Activated CD4-positive, alpha-beta T cell treated with anti-CD3 and anti-CD28 coated beads for 36 hours (primary cell): ENCODE data around the gene HIVEP3. TPM values are rescaled to one million over a fixed set of nuclear protein-coding genes. Genes with fewer than 3 reads are reported as not detected.

Experiments
- ATAC-seq: fragments of 200-7000 bp; cut with Tn5 transposase; one replicate; pipeline ENCODE4 v1.10.0; 2021; ENCODE audit warnings: mild to moderate bottlenecking, moderate library complexity
- CTCF ChIA-PET: fragments of 350-600 bp; sonication (Branson Sonifier 250); formaldehyde crosslinking; loops from one replicate; lab custom pipeline; 2021; ENCODE audit warnings: antibody characterized with exemption; lab: Charles Lee
- POLR2A ChIA-PET: fragments of 350-600 bp; sonication (Branson Sonifier 250); formaldehyde crosslinking; loops from one replicate; lab custom pipeline; 2021; ENCODE audit warnings: antibody characterized with exemption, inconsistent platforms; lab: Charles Lee
- DNase-seq: peaks from one replicate; pipeline ENCODE4 v3.0.0-alpha.2; 2020
- H3K27ac Mint-ChIP-seq: one replicate; pipeline ENCODE4 v1.8.0; 2021; ENCODE audit warnings: mixed read lengths
- H3K27me3 Mint-ChIP-seq: one replicate; pipeline ENCODE4 v1.8.0; 2021; ENCODE audit warnings: mixed read lengths
- H3K36me3 Mint-ChIP-seq: one replicate; pipeline ENCODE4 v1.8.0; 2021; ENCODE audit warnings: low read depth, mixed read lengths
- H3K4me1 Mint-ChIP-seq: one replicate; pipeline ENCODE4 v1.8.0; 2021; ENCODE audit warnings: mixed read lengths
- H3K4me3 Mint-ChIP-seq: one replicate; pipeline ENCODE4 v1.8.0; 2021; ENCODE audit warnings: mild to moderate bottlenecking, moderate library complexity, mixed read lengths
- H3K9me3 Mint-ChIP-seq: one replicate; pipeline ENCODE4 v1.8.0; 2021; ENCODE audit warnings: low read depth, mixed read lengths
- intact Hi-C, 2 experiments: fragments of 100-400 bp; cut with DNase I in 1 of 2; cut with micrococcal nuclease in 1 of 2; formaldehyde crosslinking; loops; one replicate each; pipeline versions ENCODE4 v1.14.2 to v1.15.1; 2022 to 2024; cut with DNase I, micrococcal nuclease
- total RNA-seq, 2 experiments: library from RNA; stranded (reverse); gene quantifications; one replicate each; pipeline ENCODE4 v1.2.3, GENCODE V29; 2021

Gene HIVEP3
- total RNA-seq, 2 experiments from 2014 or later, result 29.4 to 39.6 TPM

DNA sequence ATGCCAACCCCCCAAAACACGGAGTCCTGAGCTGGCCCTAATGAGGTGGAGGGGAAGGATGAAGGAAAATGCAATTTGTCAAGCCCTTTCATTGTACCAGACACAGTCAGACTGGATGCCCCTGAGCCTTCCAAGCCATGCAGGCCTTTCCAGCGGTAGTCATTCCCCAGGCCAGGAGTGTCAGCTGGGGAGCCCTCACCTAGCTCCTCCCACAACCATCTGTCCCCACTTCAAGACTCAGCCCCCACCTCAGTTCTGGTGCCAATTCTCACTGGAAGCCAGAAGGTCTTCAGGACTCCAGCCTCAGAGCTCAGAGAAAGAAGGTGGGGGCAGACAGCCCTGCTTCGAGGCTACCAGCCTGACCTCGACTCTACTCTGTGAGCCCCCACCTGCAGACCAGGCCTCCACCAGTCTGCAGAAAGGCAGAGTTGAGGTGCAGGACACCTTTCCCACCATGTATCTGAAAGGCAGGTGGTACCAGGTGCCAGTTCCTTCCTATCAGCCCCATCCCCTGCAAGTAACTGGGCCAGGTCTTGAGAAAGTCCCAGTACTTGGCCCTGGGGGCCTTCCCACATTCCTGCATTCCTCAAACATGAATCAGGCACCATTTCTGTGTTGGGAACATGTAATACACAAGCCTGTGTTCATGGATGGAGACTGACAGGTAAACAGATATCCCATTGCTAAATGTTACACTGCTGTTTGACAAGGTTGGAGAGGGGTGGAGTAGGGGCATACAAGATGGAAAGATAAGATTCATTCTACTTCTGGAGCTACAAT, 253.7 kb downstream of the HIVEP3 start:
- ATAC-seq (no peak), DNase-seq (no peak)
- no peak overlapping the region for H3K4me3 Mint-ChIP-seq
- no peaks in the 10 kb centered on the region for H3K27me3 Mint-ChIP-seq
- ChIA-PET POLR2A (no interaction called here), CTCF (interaction anchor here (0.6 to 1.2 kb wide), 4 partner anchors 12 to 119 kb away, joined by 3 to 6 read pairs (median 4); no protein-coding TSS in a partner anchor)
- H3K4me1 Mint-ChIP-seq, result peaks cover 79% of the 10 kb centered on the region
- intact Hi-C loops, result loop anchor here (5.0 to 10.0 kb wide), 6 partner anchors 38 to 1020 kb away; partner anchors contain the start of genes HIVEP3 (in 1 of the 2) and YBX1 (in 1 of the 2)
- peaks cover 11% of the 10 kb centered on the region for H3K36me3 Mint-ChIP-seq
- H3K9me3 Mint-ChIP-seq, result no peaks in the 10 kb centered on the region
- H3K27ac Mint-ChIP-seq, result peak overlapping the region; percentile 39

DNA sequence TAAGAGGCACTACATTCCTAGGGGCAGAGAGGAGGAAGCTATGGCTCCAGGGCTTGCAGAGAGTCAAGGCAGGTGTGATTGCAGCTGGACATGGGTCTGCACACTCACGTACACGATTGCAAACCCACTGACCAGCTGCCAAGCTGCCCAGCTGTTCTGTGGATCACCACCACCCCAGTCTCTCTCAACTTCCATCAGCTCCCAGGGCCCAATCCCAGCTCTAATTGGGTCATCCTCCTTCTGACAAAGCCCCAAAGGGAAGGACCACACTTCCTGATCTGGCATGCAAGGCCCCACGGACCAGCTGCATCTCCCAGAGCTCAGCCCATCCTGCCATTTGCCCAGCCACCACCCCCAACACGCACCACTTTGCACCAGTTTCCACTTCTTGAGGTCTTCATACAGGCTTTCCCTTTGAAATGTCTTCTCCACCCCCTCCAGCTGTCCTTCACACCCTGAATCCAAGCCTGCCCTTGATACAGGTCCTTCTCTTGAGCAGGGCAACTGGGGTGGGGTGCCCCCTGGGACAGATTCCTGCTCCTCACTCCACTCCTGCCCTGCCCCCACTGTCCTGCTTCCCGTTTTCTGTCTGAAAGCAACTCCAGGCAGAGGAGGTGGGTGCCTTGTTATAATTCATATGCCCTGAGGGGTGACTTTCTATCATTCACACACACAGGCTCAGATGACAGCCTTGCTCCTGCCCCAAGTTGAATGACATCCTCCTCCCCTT, 254.9 kb downstream of the HIVEP3 start:
- Mint-ChIP-seq H3K27ac (peak overlapping the region; percentile 69), H3K9me3 (no peaks in the 10 kb centered on the region), H3K36me3 (peaks cover 23% of the 10 kb centered on the region), H3K4me3 (peak overlapping the region; percentile 67), H3K4me1 (peaks cover 79% of the 10 kb centered on the region), H3K27me3 (no peaks in the 10 kb centered on the region)
- ChIA-PET POLR2A (interaction anchor here (1.2 kb wide), 1 partner anchor 11 kb away, joined by 4 read pairs; no protein-coding TSS in a partner anchor), CTCF (interaction anchor here (0.8 to 2.1 kb wide), 7 partner anchors 8 to 84 kb away, joined by 3 to 9 read pairs (median 4); no protein-coding TSS in a partner anchor)
- ATAC-seq (no peak), DNase-seq (no peak)
- intact Hi-C loops, result loop anchor here (2.0 to 10.0 kb wide), 9 partner anchors 37 to 1021 kb away; partner anchors contain the start of genes FOXO6 (in 1 of the 2), HIVEP3 (in 1 of the 2) and YBX1 (in 1 of the 2)

GRCh38 chr1:41662765-41663437, 255.8 kb downstream of the HIVEP3 start:
- Mint-ChIP-seq H3K4me3 (peak overlapping the region; percentile 67), H3K9me3 (no peaks in the 10 kb centered on the region), H3K27me3 (no peaks in the 10 kb centered on the region), H3K36me3 (peaks cover 33% of the 10 kb centered on the region), H3K27ac (peak overlapping the region; percentile 78), H3K4me1 (peaks cover 79% of the 10 kb centered on the region)
- POLR2A ChIA-PET, result interaction anchor here (1.2 to 1.7 kb wide), 2 partner anchors 10 to 11 kb away, joined by 4 to 6 read pairs; no protein-coding TSS in a partner anchor
- intact Hi-C loops, result loop anchor here (1.0 to 10.0 kb wide), 12 partner anchors 22 to 1022 kb away; partner anchors contain the start of genes FOXO6 (in 1 of the 2), HIVEP3 (in 1 of the 2) and YBX1 (in 1 of the 2)
- ATAC-seq, result no peak
- CTCF ChIA-PET, result interaction anchor here (0.6 to 2.1 kb wide), 8 partner anchors 8 to 84 kb away, joined by 3 to 9 read pairs (median 3); no protein-coding TSS in a partner anchor
- DNase-seq, result no peak

DNA sequence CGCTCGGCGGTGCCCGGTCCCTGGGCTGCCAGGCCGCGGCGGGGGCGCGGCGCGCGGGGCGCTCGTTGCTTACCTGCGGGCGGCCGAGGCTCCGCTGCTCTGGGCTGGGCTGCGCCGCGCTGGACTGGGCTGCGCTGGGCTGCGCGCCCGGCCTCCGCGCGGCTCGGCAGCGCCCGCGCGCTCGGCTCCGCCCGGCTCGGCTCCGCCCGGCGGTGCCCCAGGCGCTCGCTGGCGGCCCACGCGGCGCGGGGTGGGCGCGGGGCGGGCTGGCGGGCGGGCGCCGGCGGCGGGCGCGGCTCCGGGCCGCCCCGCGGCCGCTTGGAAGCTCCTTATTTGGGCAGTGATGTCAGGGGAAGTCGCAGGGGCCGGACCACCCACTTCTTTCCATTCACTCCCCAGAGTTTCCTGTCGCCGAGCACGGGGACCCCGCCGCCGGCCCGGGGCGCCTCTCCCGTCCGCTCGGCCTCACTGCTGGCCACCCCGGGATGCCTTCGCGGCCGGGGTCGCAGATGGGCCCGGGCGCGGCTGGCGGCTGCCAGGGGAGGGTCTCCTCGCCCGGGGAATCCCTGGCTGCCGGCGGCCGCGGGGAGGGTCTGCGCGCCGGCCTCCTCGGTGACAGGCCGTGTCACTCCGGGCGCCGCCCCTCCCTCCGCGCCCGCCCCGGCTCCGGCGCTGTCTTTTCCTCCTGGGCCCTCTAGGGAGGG, 256.5 kb downstream of the HIVEP3 start:
- ChIA-PET CTCF (interaction anchor here (0.9 to 2.1 kb wide), 2 partner anchors 65 to 67 kb away, joined by 3 to 4 read pairs; no protein-coding TSS in a partner anchor), POLR2A (interaction anchor here (0.5 to 1.7 kb wide), 5 partner anchors 9 to 1317 kb away, joined by 3 to 6 read pairs (median 3); no protein-coding TSS in a partner anchor)
- intact Hi-C loops, result loop anchor here (1.0 to 10.0 kb wide), 12 partner anchors 21 to 1023 kb away; partner anchors contain the start of genes FOXO6 (in 1 of the 2), HIVEP3 (in 1 of the 2) and YBX1 (in 1 of the 2)
- Mint-ChIP-seq H3K9me3 (no peaks in the 10 kb centered on the region), H3K36me3 (peaks cover 39% of the 10 kb centered on the region), H3K27ac (no peak overlapping the region), H3K4me1 (peaks cover 79% of the 10 kb centered on the region), H3K4me3 (peak overlapping the region; percentile 97), H3K27me3 (no peaks in the 10 kb centered on the region)
- peak; percentile 87 for DNase-seq
- peak; percentile 68 for ATAC-seq

- DNase-seq (peak; percentile 49), ATAC-seq (peak; percentile 3)
- intact Hi-C loops, result loop anchor here (1.0 to 10.0 kb wide), 13 partner anchors 20 to 1023 kb away; partner anchors contain the start of genes FOXO6 (in 1 of the 2), HIVEP3 (in 1 of the 2) and YBX1 (in 1 of the 2)
Measured at GRCh38 chr1:41661428-41662060, 257.2 kb downstream of the HIVEP3 start.

GRCh38 chr1:41660570-41661427, 257.9 kb downstream of the HIVEP3 start:
- no peak for DNase-seq
- H3K27ac Mint-ChIP-seq, result peak overlapping the region; percentile 86
- H3K4me3 Mint-ChIP-seq, result peak overlapping the region; percentile 97
- H3K36me3 Mint-ChIP-seq, result peaks cover 52% of the 10 kb centered on the region
- ATAC-seq, result no peak
- intact Hi-C loops, result loop anchor here (2.0 to 10.0 kb wide), 7 partner anchors 22 to 1024 kb away; partner anchors contain the start of genes HIVEP3 (in 1 of the 2) and YBX1 (in 1 of the 2)
- peaks cover 79% of the 10 kb centered on the region for H3K4me1 Mint-ChIP-seq
- no peaks in the 10 kb centered on the region for H3K27me3 Mint-ChIP-seq
- no peaks in the 10 kb centered on the region for H3K9me3 Mint-ChIP-seq
- ChIA-PET CTCF (interaction anchor here (1.0 kb wide), 1 partner anchor 8 kb away, joined by 3 read pairs; no protein-coding TSS in a partner anchor), POLR2A (interaction anchor here (0.6 to 1.7 kb wide), 2 partner anchors 13 to 21 kb away, joined by 3 to 6 read pairs; no protein-coding TSS in a partner anchor)

More at GRCh38 chr1:41661428-41662060, 257.2 kb downstream of the HIVEP3 start:
- Mint-ChIP-seq H3K9me3 (no peaks in the 10 kb centered on the region), H3K4me1 (peaks cover 79% of the 10 kb centered on the region), H3K27me3 (no peaks in the 10 kb centered on the region), H3K27ac (peak overlapping the region; percentile 86), H3K36me3 (peaks cover 45% of the 10 kb centered on the region), H3K4me3 (peak overlapping the region; percentile 97)
- CTCF ChIA-PET, result interaction anchor here (0.9 kb wide), 1 partner anchor 67 kb away, joined by 3 read pairs; no protein-coding TSS in a partner anchor
- POLR2A ChIA-PET, result interaction anchor here (0.5 to 1.7 kb wide), 3 partner anchors 12 to 1317 kb away, joined by 3 to 6 read pairs (median 3); no protein-coding TSS in a partner anchor

- peak; percentile 55 for DNase-seq
- Mint-ChIP-seq H3K9me3 (no peaks in the 10 kb centered on the region), H3K36me3 (peaks cover 57% of the 10 kb centered on the region), H3K4me3 (peak overlapping the region; percentile 97), H3K4me1 (peaks cover 78% of the 10 kb centered on the region), H3K27me3 (no peaks in the 10 kb centered on the region), H3K27ac (peak overlapping the region; percentile 86)
- peak; percentile 14 for ATAC-seq
- ChIA-PET POLR2A (interaction anchor here (0.6 kb wide), 1 partner anchor 20 kb away, joined by 3 read pairs; no protein-coding TSS in a partner anchor), CTCF (interaction anchor here (1.0 kb wide), 2 partner anchors 9 to 152 kb away, joined by 3 to 4 read pairs; no protein-coding TSS in a partner anchor)
- intact Hi-C loops, result loop anchor here (2.0 to 10.0 kb wide), 8 partner anchors 21 to 1025 kb away; partner anchors contain the start of genes HIVEP3 (in 1 of the 2) and YBX1 (in 1 of the 2)
Measured at GRCh38 chr1:41659903-41660302, 258.8 kb downstream of the HIVEP3 start.

DNA sequence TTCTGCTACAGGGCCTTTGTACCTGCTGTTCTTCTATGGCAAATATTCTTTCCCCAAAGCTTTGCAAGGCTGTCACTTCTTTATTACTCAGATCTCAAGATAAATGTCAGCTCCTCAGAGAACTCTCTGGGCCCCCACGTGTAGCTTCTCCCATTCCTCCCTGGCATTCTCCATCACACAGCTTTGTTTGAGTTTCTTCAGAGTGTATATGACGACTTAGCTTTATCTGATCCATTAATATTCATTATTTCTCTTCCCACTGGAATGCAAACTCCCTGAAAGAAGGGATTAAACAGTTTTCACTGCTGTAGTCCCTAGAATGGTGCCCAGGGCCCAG, 259.6 kb downstream of the HIVEP3 start:
- no peaks in the 10 kb centered on the region for H3K27me3 Mint-ChIP-seq
- H3K4me1 Mint-ChIP-seq, result peaks cover 77% of the 10 kb centered on the region
- CTCF ChIA-PET, result interaction anchor here (0.7 to 1.1 kb wide), 3 partner anchors 8 to 152 kb away, joined by 3 to 4 read pairs (median 4); no protein-coding TSS in a partner anchor
- intact Hi-C loops, result loop anchor here in 1 of 2 experiments (10.0 kb wide), 1 partner anchor 84 kb away; no protein-coding TSS in a partner anchor
- DNase-seq (no peak), ATAC-seq (no peak)
- no peaks in the 10 kb centered on the region for H3K9me3 Mint-ChIP-seq
- H3K4me3 Mint-ChIP-seq, result peak overlapping the region; percentile 97
- POLR2A ChIA-PET, result interaction anchor here (1.0 kb wide), 2 partner anchors 10 to 14 kb away, joined by 3 read pairs; no protein-coding TSS in a partner anchor
- H3K27ac Mint-ChIP-seq, result peak overlapping the region; percentile 86
- H3K36me3 Mint-ChIP-seq, result peaks cover 61% of the 10 kb centered on the region
